H1 (cell line): ENCODE results near the gene HMSD. TPM values are rescaled to one million over a fixed set of nuclear protein-coding genes. Genes with fewer than 3 reads are reported as not detected.

ENCODE experiments used
- ASH2L ChIP-seq: fragments of 200-600, 300-600 bp; sonication (generic); IDR thresholded peaks from one replicate; pipeline ENCODE4 v1.7.1; 2017; ENCODE audit warnings: low read length
- BCL11A ChIP-seq, 2 experiments: IDR thresholded peaks; one replicate each; pipeline ENCODE4 v1.6.1; 2011; ENCODE audit warnings: low read depth in 2 of 2, low read length in 2 of 2, mild to moderate bottlenecking in 2 of 2
- CBX5 ChIP-seq: fragments of 300-800, 300-1000 bp; sonication (generic); IDR thresholded peaks from 2 replicates; pipeline ENCODE4 v1.7.1; 2016; ENCODE audit warnings: antibody characterized with exemption, low read length, low read depth
- CEBPB ChIP-seq: IDR thresholded peaks from 2 replicates; pipeline ENCODE4 v1.6.1; 2012; ENCODE audit warnings: low read depth, low read length
- CHD1 ChIP-seq: IDR thresholded peaks from 2 replicates; pipeline ENCODE4 v1.6.1; 2012; ENCODE audit warnings: low read depth, low read length, improper control_type of control experiment
- CHD2 ChIP-seq: IDR thresholded peaks from 2 replicates; pipeline ENCODE4 v1.6.1; 2012; ENCODE audit warnings: low read length, improper control_type of control experiment
- CREB1 ChIP-seq: IDR thresholded peaks from 2 replicates; pipeline ENCODE4 v1.6.1; 2012; ENCODE audit warnings: inconsistent platforms
- EGR1 ChIP-seq: IDR thresholded peaks from 2 replicates; pipeline ENCODE4 v1.6.1; 2011; ENCODE audit warnings: low read depth, low read length, borderline replicate concordance
- FOSL1 ChIP-seq: IDR thresholded peaks from 2 replicates; pipeline ENCODE4 v1.6.1; 2011; ENCODE audit warnings: mild to moderate bottlenecking, low read depth, low read length, moderate library complexity; ENCODE audit not compliant: insufficient read depth
- GABPA ChIP-seq: IDR thresholded peaks from 2 replicates; pipeline ENCODE4 v1.6.1; 2011; ENCODE audit warnings: mild to moderate bottlenecking, low read length, moderate library complexity, borderline replicate concordance; ENCODE audit not compliant: insufficient read depth
- HDAC2 ChIP-seq, 2 experiments: fragments of 300-600 bp in 1 of 2; sonication (generic) in 1 of 2; IDR thresholded peaks; 2 replicates each; pipeline ENCODE4 v1.6.1; 2011 to 2012; ENCODE audit warnings: low read depth in 2 of 2, low read length in 2 of 2, mild to moderate bottlenecking in 2 of 2, moderate library complexity in 2 of 2, borderline replicate concordance in 1 of 2, inconsistent platforms in 1 of 2
- KDM4A ChIP-seq: IDR thresholded peaks from one replicate; pipeline ENCODE4 v1.7.1; 2012; ENCODE audit warnings: low read depth, mild to moderate bottlenecking, moderate library complexity, low read length, inconsistent platforms; ENCODE audit not compliant: severe bottlenecking
- MAFK ChIP-seq: IDR thresholded peaks from 2 replicates; pipeline ENCODE4 v1.6.1; 2012; ENCODE audit warnings: low read depth, mild to moderate bottlenecking, improper control_type of control experiment, low read length
- NANOG ChIP-seq: IDR thresholded peaks from 2 replicates; pipeline ENCODE4 v1.6.1; 2011; ENCODE audit warnings: low read length, low read depth, mild to moderate bottlenecking, inconsistent platforms; ENCODE audit not compliant: insufficient read depth, poor library complexity, severe bottlenecking
- NRF1 ChIP-seq: IDR thresholded peaks from 2 replicates; pipeline ENCODE4 v1.6.1; 2011; ENCODE audit warnings: mild to moderate bottlenecking, low read depth, low read length, improper control_type of control experiment
- POLR2AphosphoS5 ChIP-seq: IDR thresholded peaks from 2 replicates; pipeline ENCODE4 v1.6.1; 2011; ENCODE audit warnings: low read depth, low read length
- SP1 ChIP-seq: IDR thresholded peaks from 2 replicates; pipeline ENCODE4 v1.6.1; 2011; ENCODE audit warnings: low read depth, low read length
- SP2 ChIP-seq: IDR thresholded peaks from 2 replicates; pipeline ENCODE4 v1.6.1; 2012; ENCODE audit warnings: mild to moderate bottlenecking, low read length, inconsistent platforms
- SRF ChIP-seq: IDR thresholded peaks from 2 replicates; pipeline ENCODE4 v1.6.1; 2011; ENCODE audit warnings: mild to moderate bottlenecking, low read depth, low read length, moderate library complexity
- SUZ12 ChIP-seq: fragments of 200-600 bp; sonication (generic); IDR thresholded peaks from 2 replicates; pipeline ENCODE4 v1.6.1; 2012; ENCODE audit warnings: mild to moderate bottlenecking, inconsistent platforms, low read length, moderate library complexity, mixed read lengths
- TAF7 ChIP-seq: optimal IDR thresholded peaks from 2 replicates; pipeline ENCODE3; 2011; ENCODE audit warnings: low read depth, mild to moderate bottlenecking, inconsistent platforms, low read length, moderate library complexity, borderline replicate concordance
- TBP ChIP-seq: IDR thresholded peaks from 2 replicates; pipeline ENCODE4 v1.6.1; 2011; ENCODE audit warnings: low read depth, low read length, improper control_type of control experiment
- ZNF274 ChIP-seq: IDR thresholded peaks from 2 replicates; pipeline ENCODE4 v1.7.0; 2012; ENCODE audit warnings: low read length, borderline replicate concordance; ENCODE audit errors: extremely low read depth
- polyA plus RNA-seq, 7 experiments: library from polyadenylated mRNA; depleted of rRNA in 3 of 7; stranded (reverse) in 5 of 7; unstranded in 2 of 7; fragments of >200 nt in 5 of 7; fragments of 200-250 nt in 2 of 7; gene quantifications; 1 replicate in 5 of 7; 2 replicates in 1 of 7; 4 replicates in 1 of 7; pipeline versions ENCODE4 v1.2.1 to v1.2.3, GENCODE V29; 2011 to 2013; ENCODE audit warnings: missing spikeins in 2 of 7, mixed read lengths in 2 of 7
- total RNA-seq: library from RNA; stranded (reverse); fragmentation: NEBNext Ultra II Directional; extraction: Animal tissue kit (Norgen Biotek cat#: 25700); gene quantifications from 2 replicates; pipeline ENCODE4 v1.2.1, GENCODE V29; 2021

Gene HMSD
- total and polyA plus RNA-seq, 2 of the 8 experiments (the other 6 are each of a cell fraction or from before 2014, with no cell fraction given), result 1.3 to 3.0 TPM

GRCh38 chr18:63969942-63970808 lies 21.1 kb downstream of the HMSD start, which contains the start of gene SERPINB8 (continued):
- TF ChIP-seq ASH2L, result no peak
- no peak for TF ChIP-seq NANOG
- no peak for TF ChIP-seq SUZ12
- TF ChIP-seq HDAC2 (IDR thresholded peaks at IDR 0.05; ENCODE audit: borderline replicate concordance in 1 of 2, low read depth in 2 of 2, low read length in 2 of 2), result 0 out of 4 replicates have a peak, but pooled peaks of 1 of the 2 experiments have one; percentile 9
- TF ChIP-seq CBX5, result no peak
- 0 out of 2 replicates have a peak, but pooled peaks have one; percentile 32 for TF ChIP-seq SP1
- no peak for TF ChIP-seq FOSL1
- no peak for TF ChIP-seq BCL11A (IDR thresholded peaks at IDR 0.05; ENCODE audit: low read depth in 2 of 2, low read length in 2 of 2)
- TF ChIP-seq NRF1, result no peak
- TF ChIP-seq MAFK, result no peak
- TF ChIP-seq SP2, result no peak
- peak; percentile 50 for TF ChIP-seq KDM4A
- no peak for TF ChIP-seq CHD1
- TF ChIP-seq TBP, result peak; percentile 70
- no peak for TF ChIP-seq GABPA
- no peak for TF ChIP-seq TAF7
- peak; percentile 83 for TF ChIP-seq POLR2AphosphoS5
- TF ChIP-seq SRF, result no peak
- peak; percentile 69; the same call in 1 of the 2 replicates for TF ChIP-seq CHD2
- TF ChIP-seq CEBPB, result peak; percentile 71
- no peak for TF ChIP-seq ZNF274
- TF ChIP-seq CREB1, result peak; percentile 74
- TF ChIP-seq EGR1, result 0 out of 2 replicates have a peak, but pooled peaks have one; percentile 26
